Activated naive CD4-positive, alpha-beta T cell treated with anti-CD3 and anti-CD28 coated beads, Interleukin-2, amount 10 ng/mL, durations not matched to agents 7 days and 5 days (primary cell): Measurements from ENCODE around the gene ARL5A.
A peak's percentile ranks its signal among the peaks of the same experiment; 100 is the strongest.

Experiments
- CTCF ChIA-PET: fragments of 350-600 bp; sonication (Branson Sonifier 250); formaldehyde crosslinking; loops from one replicate; lab custom pipeline; 2021; ENCODE audit warnings: antibody characterized with exemption; lab: Charles Lee
- DNase-seq: peaks from one replicate; pipeline ENCODE4 v3.0.0-alpha.2; 2020
- H3K27ac Mint-ChIP-seq: one replicate; pipeline ENCODE4 v1.8.0; 2021; ENCODE audit warnings: mild to moderate bottlenecking, moderate library complexity, mixed read lengths
- H3K27me3 Mint-ChIP-seq: one replicate; pipeline ENCODE4 v1.8.0; 2021; ENCODE audit warnings: mild to moderate bottlenecking, mixed read lengths
- H3K36me3 Mint-ChIP-seq: one replicate; pipeline ENCODE4 v1.8.0; 2021; ENCODE audit warnings: mixed read lengths
- H3K4me1 Mint-ChIP-seq: one replicate; pipeline ENCODE4 v1.8.0; 2021; ENCODE audit warnings: mixed read lengths
- H3K4me3 Mint-ChIP-seq: one replicate; pipeline ENCODE4 v1.8.0; 2021; ENCODE audit warnings: mild to moderate bottlenecking, moderate library complexity, mixed read lengths
- H3K9me3 Mint-ChIP-seq: one replicate; pipeline ENCODE4 v1.8.0; 2021; ENCODE audit warnings: mixed read lengths

The ARL5A gene

GRCh38 chr2:151824886-151825285 is 3.3 kb downstream of the ARL5A start:
- H3K9me3 Mint-ChIP-seq: no peaks in the 10 kb centered on the region
- no peak overlapping the region for H3K27ac Mint-ChIP-seq
- H3K36me3 Mint-ChIP-seq: peaks cover 32% of the 10 kb centered on the region
- no peak for DNase-seq
- H3K4me3 Mint-ChIP-seq: no peak overlapping the region
- H3K27me3 Mint-ChIP-seq: no peaks in the 10 kb centered on the region
- CTCF ChIA-PET: interaction anchor here (1.5 kb wide), 1 partner anchor 18 kb away, joined by 3 read pairs; no protein-coding TSS in a partner anchor
- H3K4me1 Mint-ChIP-seq: peaks cover 60% of the 10 kb centered on the region

GRCh38 chr2:151823651-151824050 is 4.6 kb downstream of the ARL5A start:
- Mint-ChIP-seq H3K9me3 (no peaks in the 10 kb centered on the region), H3K27me3 (no peaks in the 10 kb centered on the region), H3K27ac (no peak overlapping the region), H3K36me3 (peaks cover 32% of the 10 kb centered on the region), H3K4me3 (no peak overlapping the region), H3K4me1 (peaks cover 52% of the 10 kb centered on the region)
- CTCF ChIA-PET: interaction anchor here (1.5 kb wide), 1 partner anchor 17 kb away, joined by 3 read pairs; no protein-coding TSS in a partner anchor
- DNase-seq: no peak

GRCh38 chr2:151819920-151820319 is 8.3 kb downstream of the ARL5A start:
- CTCF ChIA-PET: interaction anchor here (1.0 to 1.3 kb wide), 2 partner anchors 9 to 10 kb away, joined by 3 read pairs; no protein-coding TSS in a partner anchor
- no peak for DNase-seq
- no peak overlapping the region for H3K4me3 Mint-ChIP-seq

DNA sequence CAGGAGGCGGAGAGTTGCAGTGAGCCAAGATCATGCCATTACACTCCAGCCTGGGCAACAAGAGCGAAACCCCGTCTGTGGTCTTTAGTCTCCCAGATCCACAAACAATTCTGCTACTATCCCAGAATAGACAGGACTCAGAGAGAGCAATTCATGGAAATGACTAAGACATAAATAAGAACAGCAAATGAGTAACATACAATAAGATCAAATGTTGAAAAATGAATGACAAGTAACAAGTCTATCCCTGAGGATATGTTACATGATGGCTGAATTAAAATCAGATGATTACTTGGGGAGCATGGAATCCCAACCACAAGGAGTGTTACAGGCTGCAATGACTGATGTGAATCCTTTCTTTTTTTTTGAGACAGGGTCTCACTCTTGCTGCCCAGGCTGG is 10.3 kb downstream of the ARL5A start:
- CTCF ChIA-PET: interaction anchor here (1.8 kb wide), 1 partner anchor 12 kb away, joined by 5 read pairs; no protein-coding TSS in a partner anchor
- no peaks in the 10 kb centered on the region for H3K9me3 Mint-ChIP-seq

More at GRCh38 chr2:151819920-151820319, 8.3 kb downstream of the ARL5A start:
- Mint-ChIP-seq H3K36me3 (peaks cover 26% of the 10 kb centered on the region), H3K9me3 (no peaks in the 10 kb centered on the region), H3K27me3 (no peaks in the 10 kb centered on the region), H3K4me1 (peaks cover 30% of the 10 kb centered on the region), H3K27ac (no peak overlapping the region)

GRCh38 chr2:151816843-151817242 is 11.4 kb downstream of the ARL5A start:
- DNase-seq: no peak
- Mint-ChIP-seq H3K27ac (no peak overlapping the region), H3K36me3 (peaks cover 28% of the 10 kb centered on the region), H3K4me3 (no peak overlapping the region), H3K4me1 (peaks cover 9% of the 10 kb centered on the region), H3K27me3 (no peaks in the 10 kb centered on the region), H3K9me3 (no peaks in the 10 kb centered on the region)
- CTCF ChIA-PET: interaction anchor here (1.7 to 1.8 kb wide), 2 partner anchors 10 to 11 kb away, joined by 3 to 5 read pairs; no protein-coding TSS in a partner anchor

More for the DNA sequence above, 10.3 kb downstream of the ARL5A start:
- no peak overlapping the region for H3K27ac Mint-ChIP-seq
- peaks cover 16% of the 10 kb centered on the region for H3K4me1 Mint-ChIP-seq
- no peaks in the 10 kb centered on the region for H3K27me3 Mint-ChIP-seq
- DNase-seq: no peak
- H3K36me3 Mint-ChIP-seq: peaks cover 29% of the 10 kb centered on the region
- H3K4me3 Mint-ChIP-seq: no peak overlapping the region

DNA sequence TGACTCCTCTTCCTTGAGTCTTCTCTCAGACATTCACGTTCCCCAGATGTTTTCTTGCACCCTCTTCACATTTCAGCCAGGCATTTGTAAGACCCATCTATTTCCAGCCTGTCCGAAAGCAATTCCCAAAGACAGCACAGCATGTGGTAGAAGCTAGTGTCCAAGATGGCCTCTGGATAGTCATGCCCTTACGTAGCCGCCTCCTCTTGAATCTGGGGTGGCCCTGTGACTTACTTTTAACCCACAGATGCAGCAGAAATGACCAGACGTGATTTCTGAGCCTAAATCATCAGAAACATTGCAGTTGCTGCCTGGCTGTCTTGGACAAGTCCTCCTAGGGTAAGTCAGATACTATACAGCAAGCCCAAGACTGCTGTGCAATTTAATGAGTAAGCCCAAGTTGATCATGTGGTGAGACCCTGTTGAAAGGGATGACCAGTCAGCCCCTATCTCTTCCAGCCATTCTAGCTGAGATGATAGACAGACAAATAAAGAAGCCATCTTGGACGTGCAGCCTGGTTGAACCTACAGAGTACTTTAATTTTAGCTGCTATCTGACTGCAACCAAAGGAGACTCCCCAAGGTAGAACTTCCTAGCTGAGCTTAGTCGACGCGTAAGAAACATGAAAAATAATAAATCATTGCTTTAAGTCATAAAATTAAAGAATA is 12.3 kb downstream of the ARL5A start:
- no peak for DNase-seq
- CTCF ChIA-PET: interaction anchor here (1.7 kb wide), 1 partner anchor 9 kb away, joined by 3 read pairs; no protein-coding TSS in a partner anchor
- Mint-ChIP-seq H3K36me3 (peaks cover 29% of the 10 kb centered on the region), H3K27ac (no peak overlapping the region), H3K4me3 (no peak overlapping the region), H3K4me1 (peaks cover 5% of the 10 kb centered on the region), H3K9me3 (no peaks in the 10 kb centered on the region), H3K27me3 (no peaks in the 10 kb centered on the region)

DNA sequence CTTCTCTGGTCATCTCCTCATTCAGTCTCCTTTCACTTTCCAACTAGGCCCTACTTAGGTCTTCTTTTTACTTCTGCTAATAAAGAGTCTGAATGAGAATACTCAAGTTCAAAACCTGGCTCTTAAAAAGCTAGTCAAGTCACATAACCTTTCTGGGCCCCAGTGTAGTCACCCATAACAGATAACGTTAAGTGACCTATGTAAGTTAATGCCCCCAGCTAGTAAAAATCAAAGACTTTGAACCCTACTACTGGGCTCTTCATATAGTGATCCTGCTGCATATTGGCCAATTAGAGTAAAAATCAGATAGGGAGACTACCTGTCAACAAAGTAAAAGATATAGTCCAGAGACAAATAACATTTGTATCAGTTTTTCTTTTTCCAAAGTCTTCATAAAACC is 17.7 kb downstream of the ARL5A start:
- CTCF ChIA-PET: interaction anchor here (1.1 kb wide), 2 partner anchors 9 to 12 kb away, joined by 3 read pairs; no protein-coding TSS in a partner anchor
- H3K9me3 Mint-ChIP-seq: no peaks in the 10 kb centered on the region
- H3K4me1 Mint-ChIP-seq: peaks cover 12% of the 10 kb centered on the region
- no peak overlapping the region for H3K4me3 Mint-ChIP-seq
- no peak for DNase-seq
- H3K27me3 Mint-ChIP-seq: no peaks in the 10 kb centered on the region
- H3K27ac Mint-ChIP-seq: no peak overlapping the region
- H3K36me3 Mint-ChIP-seq: peaks cover 29% of the 10 kb centered on the region

GRCh38 chr2:151809073-151809383 is 19.2 kb downstream of the ARL5A start:
- Mint-ChIP-seq H3K27ac (no peak overlapping the region), H3K9me3 (no peaks in the 10 kb centered on the region), H3K4me1 (peaks cover 12% of the 10 kb centered on the region), H3K27me3 (no peaks in the 10 kb centered on the region), H3K36me3 (peaks cover 27% of the 10 kb centered on the region), H3K4me3 (no peak overlapping the region)
- CTCF ChIA-PET: interaction anchor here (1.7 kb wide), 1 partner anchor 10 kb away, joined by 4 read pairs; no protein-coding TSS in a partner anchor
- DNase-seq: no peak

DNA sequence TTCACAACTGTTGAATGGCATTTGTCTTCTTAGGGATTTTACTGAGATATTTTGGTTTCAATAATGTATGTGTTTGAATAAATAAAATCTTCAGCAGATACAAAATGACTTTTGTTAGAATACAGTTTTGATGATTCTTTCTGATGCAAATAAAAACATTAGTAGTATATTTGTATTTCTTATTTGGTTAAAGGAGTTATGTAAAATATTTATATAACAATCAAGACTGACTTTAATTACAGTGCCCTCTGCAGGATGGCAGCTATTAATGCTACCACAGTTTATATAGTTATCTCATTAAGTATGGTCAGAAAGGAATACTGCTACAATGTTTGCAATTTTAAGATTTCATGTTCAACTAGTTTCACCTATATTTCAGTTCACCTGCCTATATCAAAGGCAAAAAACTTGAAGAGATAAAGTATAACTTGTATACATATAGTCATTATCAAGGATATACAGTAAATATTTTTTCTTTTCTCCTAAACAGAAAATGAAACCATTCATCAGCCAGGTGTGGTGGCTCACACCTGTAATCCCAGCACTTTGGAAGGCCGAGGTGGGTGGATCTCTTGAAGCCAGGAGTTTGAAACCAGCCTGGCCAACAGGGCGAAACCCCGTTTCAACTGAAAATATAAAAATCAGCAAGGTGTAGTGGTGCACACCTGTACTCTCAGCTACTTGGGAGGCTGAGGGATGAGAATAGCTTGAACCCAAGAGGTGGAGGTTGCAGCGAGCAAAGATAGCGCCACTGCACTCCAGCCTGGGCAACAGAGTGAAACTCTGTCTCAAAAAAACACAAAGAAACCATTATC is 19.8 kb downstream of the ARL5A start:
- Mint-ChIP-seq H3K9me3 (no peaks in the 10 kb centered on the region), H3K4me3 (no peak overlapping the region), H3K27me3 (no peaks in the 10 kb centered on the region), H3K4me1 (peaks cover 12% of the 10 kb centered on the region), H3K27ac (peak overlapping the region; percentile 38), H3K36me3 (peaks cover 26% of the 10 kb centered on the region)
- peak; percentile 21 for DNase-seq
- CTCF ChIA-PET: interaction anchor here (1.7 kb wide), 1 partner anchor 10 kb away, joined by 4 read pairs; no protein-coding TSS in a partner anchor

- no peak for DNase-seq
- Mint-ChIP-seq H3K9me3 (no peaks in the 10 kb centered on the region), H3K27me3 (no peaks in the 10 kb centered on the region), H3K36me3 (peaks cover 22% of the 10 kb centered on the region), H3K27ac (no peak overlapping the region), H3K4me3 (no peak overlapping the region), H3K4me1 (peaks cover 12% of the 10 kb centered on the region)
- CTCF ChIA-PET: interaction anchor here (1.2 kb wide), 1 partner anchor 11 kb away, joined by 5 read pairs; no protein-coding TSS in a partner anchor
Observed at GRCh38 chr2:151805961-151806360, 22.3 kb downstream of the ARL5A start.

DNA sequence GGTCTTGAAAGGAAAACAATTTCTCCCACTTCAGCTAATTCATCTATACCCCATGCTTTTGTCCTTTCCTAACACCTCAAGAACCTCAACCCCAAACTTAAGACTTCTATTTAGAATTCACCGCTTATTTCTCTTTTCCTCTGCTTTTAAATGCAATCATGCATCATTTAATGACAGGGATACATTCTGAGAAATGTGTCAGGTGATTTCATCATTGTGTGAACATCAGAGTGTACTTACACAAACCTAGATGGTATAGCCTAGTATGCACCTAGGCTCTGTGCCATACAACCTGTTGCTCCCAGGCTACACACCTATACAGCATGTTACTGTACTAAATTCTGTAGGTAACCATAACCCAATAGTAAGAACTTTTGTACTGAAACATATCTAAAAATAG is 22.9 kb downstream of the ARL5A start:
- no peak overlapping the region for H3K4me3 Mint-ChIP-seq
- H3K9me3 Mint-ChIP-seq: no peaks in the 10 kb centered on the region
- peaks cover 17% of the 10 kb centered on the region for H3K36me3 Mint-ChIP-seq
- H3K27me3 Mint-ChIP-seq: no peaks in the 10 kb centered on the region
- no peak overlapping the region for H3K27ac Mint-ChIP-seq
- H3K4me1 Mint-ChIP-seq: peaks cover 11% of the 10 kb centered on the region
- DNase-seq: no peak
- CTCF ChIA-PET: interaction anchor here (1.2 kb wide), 1 partner anchor 12 kb away, joined by 5 read pairs; no protein-coding TSS in a partner anchor

DNA sequence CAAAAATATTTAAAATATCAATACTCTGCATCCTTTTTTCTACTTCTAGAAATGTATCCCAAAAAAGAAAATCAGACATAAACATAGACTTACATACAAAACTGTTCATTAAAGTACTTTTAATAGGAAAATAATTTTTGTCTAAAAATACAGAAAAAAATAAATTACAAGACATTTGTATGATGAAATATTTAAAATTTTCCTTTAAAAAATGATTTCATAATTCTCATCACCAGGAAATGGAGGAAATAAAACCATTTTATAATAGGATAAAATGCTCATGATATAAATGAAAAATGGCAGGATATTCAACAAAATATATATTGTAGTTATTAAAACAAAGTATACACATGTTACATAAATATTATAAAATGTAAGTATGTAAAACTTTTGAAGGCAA is 24.4 kb downstream of the ARL5A start:
- no peak overlapping the region for H3K27ac Mint-ChIP-seq
- H3K27me3 Mint-ChIP-seq: no peaks in the 10 kb centered on the region
- peaks cover 5% of the 10 kb centered on the region for H3K4me1 Mint-ChIP-seq
- peaks cover 17% of the 10 kb centered on the region for H3K36me3 Mint-ChIP-seq
- H3K9me3 Mint-ChIP-seq: no peaks in the 10 kb centered on the region
- no peak for DNase-seq
- CTCF ChIA-PET: no interaction called here
- H3K4me3 Mint-ChIP-seq: no peak overlapping the region

GRCh38 chr2:151802315-151802714 is 25.9 kb downstream of the ARL5A start:
- CTCF ChIA-PET: no interaction called here

GRCh38 chr2:151799886-151800292 is 28.3 kb downstream of the ARL5A start:
- Mint-ChIP-seq H3K4me1 (no peaks in the 10 kb centered on the region), H3K4me3 (no peak overlapping the region), H3K36me3 (peaks cover 37% of the 10 kb centered on the region), H3K27me3 (no peaks in the 10 kb centered on the region), H3K9me3 (no peaks in the 10 kb centered on the region), H3K27ac (no peak overlapping the region)
- CTCF ChIA-PET: no interaction called here
- no peak for DNase-seq

More at GRCh38 chr2:151802315-151802714, 25.9 kb downstream of the ARL5A start:
- Mint-ChIP-seq H3K36me3 (peaks cover 21% of the 10 kb centered on the region), H3K4me3 (no peak overlapping the region), H3K27ac (no peak overlapping the region), H3K27me3 (no peaks in the 10 kb centered on the region), H3K9me3 (no peaks in the 10 kb centered on the region), H3K4me1 (no peaks in the 10 kb centered on the region)
- no peak for DNase-seq
